D341Med (cell line): ENCODE results near the gene NUDCD3.

Experiments used
- DNase-seq: peaks from one replicate; pipeline ENCODE4 v3.0.0; 2012; ENCODE audit warnings: low spot score

The NUDCD3 gene

DNA sequence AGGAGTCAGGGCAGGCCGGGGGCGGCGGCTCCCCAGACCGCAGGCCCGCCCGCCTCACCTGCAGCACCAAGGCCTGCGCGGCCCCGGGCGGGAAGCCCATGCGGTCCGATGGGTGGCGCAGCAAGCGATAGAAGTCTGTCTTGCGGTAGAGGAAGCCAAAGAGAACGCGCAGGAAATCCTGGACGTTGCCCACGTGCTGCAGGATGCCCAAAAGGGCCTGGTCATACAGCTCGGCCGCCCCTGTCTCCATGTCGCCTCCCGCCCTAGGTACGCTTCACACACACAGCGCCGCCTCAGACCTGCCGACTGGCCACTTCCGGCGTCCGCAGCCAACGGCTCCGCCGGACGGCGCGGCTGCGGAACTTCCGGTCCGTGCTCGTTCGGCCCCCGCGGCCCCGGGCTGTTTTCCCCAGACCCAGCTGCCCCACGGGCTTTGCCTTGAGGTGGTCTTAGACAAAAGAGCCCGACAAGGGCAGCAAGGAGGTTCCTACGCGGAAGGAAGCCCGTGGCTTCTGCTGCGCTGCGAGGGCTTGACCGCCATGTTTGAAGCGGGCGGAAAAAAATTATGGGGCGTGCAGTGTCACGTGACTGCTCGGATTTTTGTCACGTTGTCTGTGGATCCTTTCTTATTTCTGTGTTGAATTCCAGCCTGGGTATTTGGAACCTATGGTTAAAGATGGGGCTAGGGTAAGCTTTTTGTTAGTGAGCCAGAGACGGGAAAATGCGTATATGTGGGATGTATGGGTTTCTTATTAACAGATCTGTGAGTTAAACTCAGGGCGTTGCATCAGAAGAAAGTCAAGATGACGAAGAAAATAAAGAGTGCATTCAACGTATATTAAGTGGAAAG lies at the start of gene NUDCD3:
NUDCD3 (minus strand) TSS at position 308 of the 850 bp plus-strand sequence; CDS start at position 250, 58 bp downstream.
- DNase-seq = peak; percentile 91

DNA sequence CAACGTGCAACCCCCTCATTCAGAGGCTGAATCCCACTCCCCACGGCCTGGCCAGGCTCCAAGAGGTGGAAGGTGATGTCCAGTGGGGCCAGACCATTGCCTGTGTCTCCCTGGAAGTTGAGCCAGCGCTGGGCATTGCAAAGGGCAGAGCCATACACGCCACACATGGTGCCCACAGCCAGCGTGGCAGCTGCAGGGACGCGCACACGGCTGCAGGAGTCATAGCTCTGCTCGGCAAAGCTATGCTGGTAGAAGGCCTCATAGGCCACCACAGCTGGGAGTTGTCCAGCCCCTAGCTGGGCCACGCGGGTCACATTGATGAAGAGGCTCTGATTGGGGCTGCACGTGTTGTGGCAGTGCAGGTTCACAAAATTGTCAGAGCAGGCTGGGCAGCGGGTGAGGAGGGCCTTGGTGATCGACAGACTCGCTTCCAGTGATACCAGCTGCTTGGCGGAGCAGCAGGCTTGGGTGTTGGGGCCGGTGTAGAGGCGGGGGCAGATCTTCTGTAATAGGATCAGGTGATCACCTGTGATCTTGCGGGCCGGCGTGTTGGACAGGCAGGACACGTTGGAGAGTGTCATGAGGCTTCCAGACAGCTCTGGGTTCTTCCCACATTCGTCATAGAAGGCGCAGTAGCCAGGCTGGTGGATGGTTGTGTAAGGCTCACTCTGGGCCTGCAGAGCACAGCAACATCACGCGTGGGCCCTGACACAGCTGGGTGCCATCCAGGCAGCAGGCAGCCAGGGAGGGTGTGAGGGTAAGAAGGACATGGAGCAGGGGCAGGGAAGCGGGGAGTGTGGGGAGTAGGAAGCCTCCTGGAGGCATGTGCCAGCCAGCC lies 49.4 kb upstream of the NUDCD3 start:
- DNase-seq = no peak

DNA sequence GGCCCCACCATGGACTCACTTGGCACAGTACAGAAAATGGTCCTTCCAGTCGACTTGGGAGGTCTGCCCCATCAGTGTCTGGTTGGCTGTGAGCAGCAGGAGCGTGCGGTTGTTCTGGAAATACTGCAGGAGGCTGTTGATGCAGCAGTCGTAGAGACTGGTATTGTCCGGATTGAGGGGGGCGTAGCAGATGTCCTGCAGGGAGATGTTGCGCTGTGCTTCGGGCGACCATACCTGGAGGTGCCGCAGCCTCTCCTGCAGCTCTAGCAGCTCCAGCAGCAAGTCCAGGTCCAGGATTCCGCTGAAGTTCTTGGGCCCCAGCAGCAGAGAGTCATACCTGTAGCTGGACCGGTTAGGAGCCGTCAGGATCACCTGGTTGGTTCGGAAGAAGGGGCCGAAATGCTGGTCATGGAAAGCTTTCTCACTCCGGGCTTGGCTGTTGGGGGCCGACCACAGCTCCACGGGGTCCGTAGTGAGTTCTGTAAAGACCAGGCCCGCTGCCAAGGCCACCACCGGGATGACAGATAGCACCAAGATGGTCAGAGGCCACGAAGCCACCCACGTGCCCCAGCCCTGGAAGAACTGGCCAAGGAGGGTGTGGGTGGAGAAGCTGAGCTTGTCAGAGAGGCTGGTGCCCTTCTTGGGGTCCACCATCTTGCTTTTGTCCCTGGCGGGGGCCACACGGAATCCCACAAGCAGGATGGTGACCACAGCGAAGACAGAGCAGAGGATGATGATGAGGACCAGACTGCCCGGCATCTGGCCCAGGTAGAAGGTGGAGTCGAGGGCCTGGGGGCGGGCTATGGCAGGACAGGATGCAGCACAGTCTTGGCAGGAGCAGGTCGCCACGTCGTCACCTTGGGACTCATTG lies 48.6 kb upstream of the NUDCD3 start:
- no peak for DNase-seq

DNA sequence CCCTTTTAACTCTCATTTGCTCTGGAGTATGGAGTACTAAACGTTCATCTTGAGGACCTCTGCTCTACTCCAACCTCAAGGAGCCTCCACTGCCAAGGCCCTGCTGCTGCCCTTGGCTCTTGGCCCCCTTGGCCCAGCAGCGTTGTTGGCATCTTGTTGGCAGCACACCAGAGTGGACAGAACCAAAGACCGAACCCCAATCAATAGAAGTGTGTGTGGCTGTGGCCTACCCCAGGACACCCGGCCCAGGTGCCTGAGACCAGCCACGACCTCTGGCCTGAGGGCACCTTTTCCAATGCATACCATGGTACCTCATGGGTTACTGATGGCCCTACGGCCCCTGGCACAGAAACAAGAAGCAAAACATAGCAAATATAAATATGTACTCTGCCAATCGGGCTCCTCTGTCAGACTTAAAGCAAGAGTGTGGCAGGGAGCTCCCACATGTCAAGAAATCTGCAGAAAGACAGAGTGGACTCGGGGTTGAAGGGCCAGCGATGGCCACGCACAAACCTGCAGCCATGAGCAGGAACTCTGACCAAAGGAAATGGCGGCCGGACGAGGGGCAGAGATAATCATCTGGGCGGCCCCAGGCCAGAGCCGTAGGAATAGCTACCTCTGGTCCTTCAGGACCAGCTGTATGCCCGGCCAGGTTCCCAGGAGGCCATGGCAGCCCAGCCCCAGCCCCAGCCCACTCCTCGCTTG lies 47.8 kb upstream of the NUDCD3 start:
- DNase-seq = no peak

DNA sequence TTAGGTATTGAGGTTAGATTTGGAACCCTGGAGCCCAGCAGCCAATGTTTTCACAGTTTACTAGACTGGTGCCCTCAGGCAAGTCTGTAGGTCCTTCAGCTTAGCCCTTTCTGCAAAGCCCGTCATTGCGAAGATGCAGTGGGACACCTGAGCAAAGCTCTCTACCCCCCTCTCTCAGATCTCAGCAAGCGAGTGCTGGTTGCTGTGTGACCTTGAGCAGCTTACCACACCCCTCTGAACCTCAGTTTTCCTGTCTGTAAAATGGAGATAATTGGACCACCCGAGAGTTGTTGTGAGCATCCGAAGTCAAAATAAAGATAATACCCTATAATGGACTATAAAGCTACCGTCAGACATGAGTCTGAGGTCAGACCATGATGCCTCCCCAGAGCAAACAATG lies 47.0 kb upstream of the NUDCD3 start:
- no peak for DNase-seq

DNA sequence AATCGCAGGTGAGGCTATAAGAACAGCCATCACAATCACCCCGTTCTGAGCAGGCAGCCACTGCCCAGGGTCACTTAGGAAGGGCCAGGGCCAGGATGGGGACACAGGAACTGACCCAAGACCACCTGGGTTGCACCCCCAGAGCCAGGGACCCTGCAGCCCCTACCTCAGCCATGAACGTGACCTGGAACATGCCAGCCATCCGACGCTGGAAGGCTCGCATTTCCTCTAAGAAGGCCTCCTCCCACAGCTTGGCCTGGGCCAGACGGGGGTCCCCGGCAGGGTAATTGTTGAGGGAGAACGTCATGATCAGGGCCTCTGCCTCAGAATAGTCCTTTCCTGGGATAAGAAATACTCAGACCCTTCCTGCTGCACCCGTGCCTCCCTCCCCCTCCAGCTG lies 45.6 kb upstream of the NUDCD3 start:
- DNase-seq = no peak

DNA sequence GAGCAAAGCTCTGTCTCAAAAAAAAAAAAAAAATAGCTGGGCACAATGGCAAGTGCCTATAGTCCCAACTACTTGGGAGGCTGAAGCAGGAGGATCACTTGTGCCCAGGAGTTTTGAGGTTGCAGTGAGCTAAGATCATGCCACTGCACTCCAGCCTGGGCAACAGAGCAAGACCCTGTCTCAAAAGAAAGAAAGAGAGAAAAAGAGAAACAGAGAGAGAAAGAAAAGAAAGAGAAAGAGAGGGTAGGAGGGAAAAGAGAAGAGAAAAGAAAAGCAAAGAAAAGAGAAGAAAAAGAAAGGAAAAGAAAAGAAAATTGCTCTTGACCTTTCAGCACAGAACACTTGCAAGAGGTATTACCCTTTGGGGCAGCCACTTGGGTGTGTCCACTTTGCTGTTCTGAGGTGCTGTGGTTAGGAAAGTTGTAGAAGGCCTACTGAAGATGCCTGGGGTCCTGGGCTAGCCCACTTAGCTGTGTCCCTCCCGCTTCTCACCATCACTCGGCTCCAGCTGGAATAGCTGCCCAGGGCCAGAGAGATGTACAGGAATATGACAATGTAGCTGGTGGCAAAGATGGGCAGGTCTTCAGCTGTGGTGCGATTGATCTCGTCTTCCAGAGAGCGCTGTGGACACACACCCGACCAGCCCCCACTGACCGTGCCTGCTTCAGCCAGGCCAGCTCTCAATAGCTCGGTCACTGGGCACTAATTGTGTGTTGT lies 45.0 kb upstream of the NUDCD3 start:
- peak; percentile 21 for DNase-seq

DNA sequence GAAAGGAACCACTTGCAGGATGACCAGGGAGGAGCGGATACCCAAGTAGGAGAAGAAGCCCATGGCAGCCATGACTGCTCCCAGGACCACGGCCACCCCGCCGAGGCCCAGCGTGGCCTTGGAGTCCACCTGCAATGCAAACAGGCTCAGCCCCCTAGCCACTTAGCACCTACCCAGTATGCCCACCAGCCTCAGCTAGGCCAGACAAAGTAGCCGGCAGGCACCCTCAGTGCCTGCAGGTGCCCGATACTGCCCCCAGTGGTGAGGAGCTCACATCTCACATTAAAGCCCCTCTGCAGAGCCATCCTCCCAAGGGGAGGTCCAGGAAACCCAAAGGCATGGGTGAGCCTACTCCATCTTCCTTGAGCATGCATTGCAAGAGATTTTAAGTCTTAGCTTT lies 44.0 kb upstream of the NUDCD3 start:
- peak; percentile 86 for DNase-seq

DNA sequence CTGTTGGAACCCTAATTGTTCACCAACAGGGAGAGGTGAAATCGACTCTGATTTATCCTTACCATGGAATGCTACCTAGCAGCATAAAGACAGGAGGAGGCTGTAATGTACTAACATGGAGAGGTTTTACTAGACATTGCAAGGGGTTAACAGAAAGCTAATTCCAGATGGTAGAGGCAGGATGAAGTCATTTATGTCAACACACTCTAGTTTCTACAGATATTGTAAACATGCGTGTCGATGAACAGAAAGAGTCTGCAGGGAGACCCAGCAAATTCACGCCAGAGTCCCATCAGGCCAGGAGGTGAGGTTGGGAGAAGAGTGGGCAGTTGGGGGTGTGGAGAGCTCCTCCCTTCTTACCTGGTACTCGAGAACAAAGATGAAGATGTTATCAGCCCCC lies 43.6 kb upstream of the NUDCD3 start:
- no peak for DNase-seq

DNA sequence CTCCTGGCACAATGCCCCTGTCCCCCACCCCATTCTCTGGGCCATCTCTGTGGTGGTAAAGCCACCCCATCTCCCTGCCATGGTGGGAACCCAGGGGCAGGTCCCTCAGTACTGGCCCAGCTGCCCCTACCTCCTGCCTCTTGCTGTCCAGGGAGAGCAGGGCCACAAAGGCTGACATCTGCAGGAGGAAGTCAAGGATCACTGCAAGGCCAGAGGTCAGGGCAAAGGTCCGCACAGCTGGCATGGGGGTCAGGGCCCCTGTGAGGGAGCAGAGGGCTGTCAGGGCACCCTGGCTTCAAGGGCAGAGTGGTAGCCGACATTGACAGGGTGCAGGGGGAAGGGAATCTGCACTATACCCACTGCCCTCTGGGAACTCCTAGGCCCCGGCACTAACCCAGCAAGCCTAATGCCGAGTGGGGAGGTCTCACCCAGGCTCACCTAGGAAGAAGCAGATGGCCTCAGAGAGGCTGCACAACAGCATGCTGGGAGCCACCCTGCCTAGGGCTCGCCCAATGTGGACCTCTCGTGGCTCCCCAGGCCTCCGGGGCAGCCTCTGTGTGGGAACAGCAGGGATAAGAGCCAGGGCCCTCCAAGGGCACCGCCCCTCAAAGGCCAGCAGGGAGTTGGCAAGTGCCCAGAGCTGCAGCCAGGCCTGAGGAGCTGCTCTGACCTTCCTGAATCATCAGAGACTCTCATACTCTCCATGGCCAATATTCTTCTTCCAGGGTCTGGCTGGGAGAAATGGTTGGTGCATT lies 43.0 kb upstream of the NUDCD3 start:
- peak; percentile 30 for DNase-seq

DNA sequence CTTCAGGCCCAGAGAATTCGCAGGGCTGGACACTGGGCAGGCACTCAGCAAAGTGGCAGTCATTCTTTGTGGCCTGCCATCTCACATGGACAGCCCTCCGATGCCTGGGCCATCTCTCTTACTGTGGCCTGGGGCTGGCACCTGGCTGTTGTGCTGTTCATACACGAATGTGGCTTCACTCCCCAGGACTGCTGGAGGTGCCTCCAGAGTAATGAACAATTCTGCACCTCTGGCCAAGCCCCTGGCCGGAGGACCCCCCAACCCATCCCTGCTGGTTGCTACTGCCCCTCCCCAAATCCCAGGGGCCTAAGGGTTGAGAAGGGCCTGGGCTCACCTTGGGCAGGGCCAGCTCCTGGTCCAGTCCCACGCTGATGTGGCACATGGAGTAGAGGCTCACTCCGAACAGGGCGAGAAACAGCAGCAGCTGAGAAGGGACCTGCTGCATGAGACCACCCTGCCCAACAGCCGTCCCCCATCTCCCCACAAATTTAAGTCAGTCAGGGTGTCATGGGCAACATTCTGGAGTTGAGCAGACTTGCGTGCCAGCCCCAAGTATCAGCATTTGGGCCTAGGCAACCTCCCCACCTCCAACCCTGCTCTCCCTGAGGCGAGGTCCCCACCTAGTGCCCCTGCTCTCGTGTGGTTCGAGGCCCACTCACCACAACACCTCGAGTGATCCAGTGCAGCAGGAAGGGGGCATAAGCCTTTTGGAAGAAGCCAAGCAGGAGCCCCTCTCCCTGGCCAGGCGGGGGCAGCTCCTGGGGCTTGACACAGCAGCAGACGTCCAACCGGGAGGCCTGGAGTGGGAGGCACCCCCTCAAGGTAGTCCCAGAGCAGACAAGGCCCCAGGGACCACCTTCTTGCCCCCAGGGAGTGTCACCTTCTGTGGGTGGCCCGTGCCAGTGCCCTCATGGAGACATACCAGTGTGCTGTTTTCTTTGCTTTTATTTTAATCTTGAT lies 41.2 kb upstream of the NUDCD3 start:
- peak; percentile 24 for DNase-seq

DNA sequence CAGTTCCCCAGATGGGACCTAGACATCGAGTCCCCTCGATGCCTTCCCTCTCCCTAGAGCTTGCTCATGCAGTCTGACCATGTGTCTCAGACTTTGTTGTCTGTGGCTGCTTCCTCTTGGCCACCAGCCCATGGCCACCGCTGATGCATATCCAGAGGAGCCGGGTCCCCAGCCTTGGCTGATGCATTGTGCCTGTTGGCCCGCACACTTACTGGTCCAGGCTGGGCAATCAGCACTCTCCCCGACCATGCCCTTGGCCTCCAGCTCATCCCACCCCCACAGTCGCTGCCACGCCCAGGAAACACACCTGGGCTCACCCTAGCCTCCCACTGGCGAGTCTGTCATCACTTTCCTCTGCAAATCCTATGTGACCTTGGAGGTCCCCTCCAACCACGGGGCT lies 40.5 kb upstream of the NUDCD3 start:
- DNase-seq = peak; percentile 18

DNA sequence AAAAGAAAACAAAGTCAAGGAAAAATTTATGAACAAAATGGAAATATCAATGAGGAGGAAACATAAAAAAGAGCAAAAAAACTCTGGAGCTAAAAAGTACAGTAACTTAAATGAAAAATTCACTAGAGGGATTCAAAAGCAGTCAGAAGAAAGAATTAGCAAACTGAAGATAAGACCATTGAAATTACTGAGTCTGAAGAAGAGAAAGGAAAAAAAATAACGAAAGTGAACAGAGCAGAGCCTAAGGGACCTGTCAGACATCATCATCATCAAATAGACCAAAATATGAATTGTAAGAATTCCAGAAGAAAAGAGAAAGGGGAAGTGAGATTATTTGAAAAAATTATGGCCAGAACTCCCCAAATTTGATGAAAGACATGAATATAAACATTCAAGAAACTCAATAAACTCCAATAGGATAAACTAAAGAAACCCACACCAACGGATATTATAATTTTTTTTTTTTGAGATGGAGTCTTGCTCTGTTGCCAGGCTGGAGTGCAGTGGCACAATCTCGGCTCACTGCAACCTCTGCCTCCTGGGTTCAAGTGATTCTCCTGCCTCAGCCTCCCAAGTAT lies 34.4 kb upstream of the NUDCD3 start:
- DNase-seq = no peak

DNA sequence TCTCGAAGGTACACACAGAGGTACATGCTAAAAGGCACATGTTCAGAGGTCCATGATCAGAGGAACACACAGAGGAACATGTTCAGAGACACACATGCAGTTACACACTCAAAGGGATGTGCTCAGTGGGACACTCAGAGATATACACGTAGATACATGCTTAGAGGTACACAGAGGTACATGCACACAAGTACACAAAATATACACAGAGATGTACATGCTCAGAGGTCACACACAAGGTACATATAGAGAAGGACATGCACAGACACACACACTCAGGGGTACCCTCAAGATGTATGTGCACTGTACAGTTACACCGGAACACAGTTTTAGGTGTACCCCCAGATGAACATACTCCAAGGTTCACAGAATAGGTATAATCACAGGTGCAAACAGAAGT lies 31.9 kb upstream of the NUDCD3 start:
- no peak for DNase-seq

DNA sequence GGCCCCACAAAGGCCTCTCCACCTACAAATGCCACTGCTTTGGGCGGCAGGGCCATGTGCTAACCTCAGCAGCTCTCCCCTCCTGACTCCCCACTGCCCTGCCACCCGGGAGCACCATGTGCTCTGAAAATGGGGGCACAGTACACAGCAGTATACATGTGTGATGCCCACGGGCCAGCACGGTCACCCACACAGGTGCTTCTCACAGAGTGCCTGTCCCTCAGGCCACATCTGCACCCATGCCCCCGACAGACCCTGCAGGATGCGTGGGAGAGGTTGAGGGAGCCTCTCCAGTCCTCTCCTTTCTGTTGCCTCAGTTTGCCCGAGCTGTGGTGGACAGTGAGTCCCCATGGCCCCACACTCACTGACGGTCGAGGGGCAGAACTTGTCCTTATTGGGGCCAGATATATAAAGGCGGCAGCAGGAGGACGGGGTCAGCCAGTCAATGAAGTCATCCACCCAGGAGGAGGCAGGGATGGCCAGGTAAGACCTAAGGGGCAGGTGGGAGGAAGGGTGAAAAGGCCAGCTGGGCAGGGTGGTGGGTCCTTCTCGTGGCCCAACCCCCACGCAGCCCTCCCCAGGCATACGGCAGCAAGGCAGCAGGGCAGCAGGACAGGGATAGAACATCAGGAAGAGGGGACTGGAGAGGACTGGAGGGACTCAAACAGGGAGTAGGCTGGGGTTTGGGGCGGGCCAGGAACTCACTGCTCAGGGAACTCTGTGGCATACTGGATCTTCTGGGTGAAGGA lies 31.1 kb upstream of the NUDCD3 start:
- DNase-seq = no peak

DNA sequence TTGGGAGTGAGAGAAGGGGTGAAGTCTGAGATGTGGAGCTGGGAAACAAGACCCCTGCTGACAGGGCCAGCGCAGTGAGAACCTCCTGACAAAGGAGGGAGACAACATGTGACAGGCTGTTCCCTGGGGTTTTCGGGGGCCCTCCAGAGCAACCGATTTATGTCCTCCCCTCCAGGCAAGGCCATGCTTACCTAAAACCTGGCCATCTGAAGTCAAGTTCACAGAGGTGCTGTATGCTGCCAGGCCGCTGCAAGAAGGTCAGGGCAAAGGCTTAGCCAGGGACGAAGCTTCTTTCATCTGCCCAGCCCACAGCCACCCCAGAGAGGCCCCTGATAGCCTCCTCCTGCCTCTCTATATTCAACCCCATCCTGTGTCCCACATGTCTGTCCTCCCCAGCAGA lies 30.1 kb upstream of the NUDCD3 start:
- DNase-seq = no peak

DNA sequence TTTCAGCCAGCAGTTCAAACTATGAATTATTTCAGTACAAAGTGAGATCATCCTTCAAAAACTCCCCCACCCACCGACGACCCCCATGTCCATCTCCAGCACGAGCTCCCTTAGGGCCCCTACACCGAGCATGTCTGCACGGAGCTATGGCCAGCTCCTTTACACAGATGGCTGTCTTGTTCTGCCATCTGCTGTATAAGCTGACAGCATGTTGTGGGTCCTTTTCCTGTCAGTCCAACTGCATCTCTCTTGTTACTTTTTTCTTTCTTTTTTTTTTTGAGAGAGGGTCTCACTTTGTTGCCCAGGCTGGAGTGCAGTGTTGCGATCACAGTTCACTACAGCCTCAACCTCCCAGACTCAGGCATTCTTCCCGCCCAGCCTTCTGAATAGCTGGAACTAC lies 29.1 kb upstream of the NUDCD3 start:
- peak; percentile 28 for DNase-seq

DNA sequence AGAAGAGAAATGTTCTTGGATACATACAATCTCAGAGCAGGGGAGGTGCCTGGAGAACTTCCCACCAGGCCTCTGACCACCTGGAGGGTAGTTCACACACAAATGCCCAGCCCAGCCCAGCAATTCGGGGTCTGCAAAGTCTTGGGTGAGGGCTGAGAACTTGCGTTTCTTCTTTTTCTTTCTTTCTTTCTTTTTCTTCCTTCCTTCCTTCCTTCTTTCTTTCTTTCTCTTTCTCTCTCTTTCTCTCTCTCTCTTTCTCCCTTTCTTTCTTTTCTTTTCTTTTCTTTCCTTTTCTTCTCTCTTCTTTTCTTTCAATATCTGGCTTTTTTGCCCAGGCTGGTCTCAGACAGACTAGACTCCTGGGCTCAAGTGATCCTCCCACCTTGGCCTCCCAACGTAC lies 28.3 kb upstream of the NUDCD3 start:
- no peak for DNase-seq
